HG03139 (cell line): ENCODE data around the gene ERAS.
"Not testable (repeated sequence)": the region's sequence is repeated elsewhere in the genome, so short reads cannot be mapped to it uniquely, and the experiment has no call there.

Source experiments
- ATAC-seq: cut with Tn5 transposase; IDR thresholded peaks from one replicate; pipeline ENCODE4 v1.9.1; 2021; ENCODE audit not compliant: unreplicated experiment

The ERAS gene

GRCh38 chrX:48794911-48795515 is 31.3 kb upstream of the ERAS start:
- ATAC-seq: no peak

- no peak for ATAC-seq
These were observed 28.0 kb upstream of the ERAS start for GRCh38 chrX:48798318-48798717.

- ATAC-seq: no peak
These were observed 25.6 kb upstream of the ERAS start for GRCh38 chrX:48800574-48801279.

DNA sequence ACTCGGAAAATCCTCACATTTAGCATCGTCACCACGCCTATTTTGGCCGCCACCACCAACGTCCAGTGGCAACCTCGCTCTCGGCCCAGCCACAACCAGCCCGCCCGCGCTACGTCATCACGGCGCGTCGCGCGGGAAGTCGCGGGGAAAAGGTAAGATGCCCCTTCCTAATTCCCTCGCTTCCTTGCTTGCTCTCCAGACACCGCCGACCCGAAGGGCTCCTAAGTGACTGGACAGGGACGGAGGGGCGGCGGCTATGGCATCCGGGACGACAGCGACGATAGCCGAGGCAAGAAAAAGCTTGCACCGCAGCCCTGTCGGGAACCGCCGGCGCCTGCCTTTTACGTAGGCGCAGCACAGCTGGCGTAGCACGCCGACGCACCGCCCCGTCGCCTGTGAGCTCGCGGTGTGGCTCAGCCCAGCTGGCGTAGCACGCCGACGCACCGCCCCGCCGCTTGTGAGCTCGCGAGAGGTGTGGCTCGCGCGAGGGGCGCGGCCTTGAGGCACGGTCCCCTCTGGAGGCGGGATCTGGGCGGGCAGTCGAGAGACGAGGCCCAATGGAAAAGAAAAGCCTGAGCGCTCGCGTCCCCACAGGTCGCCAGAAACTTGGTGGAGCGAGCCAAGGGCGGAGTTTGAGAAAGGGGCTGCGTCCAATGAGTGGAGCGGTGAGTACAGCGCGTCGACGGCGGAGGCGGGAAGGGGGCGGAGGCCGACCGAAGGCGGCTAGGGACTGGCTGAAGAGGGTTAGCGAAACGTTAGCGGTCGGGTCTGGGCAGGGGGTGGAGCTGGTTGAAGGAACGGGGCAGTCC is 24.8 kb upstream of the ERAS start, which contains the start of gene HDAC6:
HDAC6 (plus strand) TSS at position 788 of the 809 bp plus-strand sequence. CDS start 626 bp downstream, outside the sequence.
- ATAC-seq: peak; percentile 82

GRCh38 chrX:48802089-48802904 is 24.0 kb upstream of the ERAS start:
- ATAC-seq: peak; percentile 36

- no peak for ATAC-seq
These were observed 23.5 kb upstream of the ERAS start for GRCh38 chrX:48802905-48803200.

GRCh38 chrX:48806081-48806480 is 20.2 kb upstream of the ERAS start:
- no peak for ATAC-seq

GRCh38 chrX:48813644-48814043 is 12.7 kb upstream of the ERAS start:
- no peak for ATAC-seq

DNA sequence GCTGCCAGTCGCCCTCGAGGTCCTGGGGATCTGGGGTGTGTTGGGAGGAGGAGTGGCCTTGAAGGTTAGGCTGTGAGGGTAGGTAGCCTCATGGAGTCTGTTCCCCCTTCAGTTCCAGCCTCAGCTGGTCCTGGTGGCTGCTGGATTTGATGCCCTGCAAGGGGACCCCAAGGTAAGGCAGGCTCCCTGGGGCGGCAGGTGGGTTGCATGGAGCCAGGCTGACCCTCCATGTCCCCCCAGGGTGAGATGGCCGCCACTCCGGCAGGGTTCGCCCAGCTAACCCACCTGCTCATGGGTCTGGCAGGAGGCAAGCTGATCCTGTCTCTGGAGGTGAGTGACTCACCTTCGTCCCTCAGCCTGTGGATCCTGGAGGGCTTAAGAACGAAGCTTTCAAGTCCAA is 11.6 kb upstream of the ERAS start:
- no peak for ATAC-seq

GRCh38 chrX:48815266-48815665 is 11.0 kb upstream of the ERAS start:
- ATAC-seq: no peak

DNA sequence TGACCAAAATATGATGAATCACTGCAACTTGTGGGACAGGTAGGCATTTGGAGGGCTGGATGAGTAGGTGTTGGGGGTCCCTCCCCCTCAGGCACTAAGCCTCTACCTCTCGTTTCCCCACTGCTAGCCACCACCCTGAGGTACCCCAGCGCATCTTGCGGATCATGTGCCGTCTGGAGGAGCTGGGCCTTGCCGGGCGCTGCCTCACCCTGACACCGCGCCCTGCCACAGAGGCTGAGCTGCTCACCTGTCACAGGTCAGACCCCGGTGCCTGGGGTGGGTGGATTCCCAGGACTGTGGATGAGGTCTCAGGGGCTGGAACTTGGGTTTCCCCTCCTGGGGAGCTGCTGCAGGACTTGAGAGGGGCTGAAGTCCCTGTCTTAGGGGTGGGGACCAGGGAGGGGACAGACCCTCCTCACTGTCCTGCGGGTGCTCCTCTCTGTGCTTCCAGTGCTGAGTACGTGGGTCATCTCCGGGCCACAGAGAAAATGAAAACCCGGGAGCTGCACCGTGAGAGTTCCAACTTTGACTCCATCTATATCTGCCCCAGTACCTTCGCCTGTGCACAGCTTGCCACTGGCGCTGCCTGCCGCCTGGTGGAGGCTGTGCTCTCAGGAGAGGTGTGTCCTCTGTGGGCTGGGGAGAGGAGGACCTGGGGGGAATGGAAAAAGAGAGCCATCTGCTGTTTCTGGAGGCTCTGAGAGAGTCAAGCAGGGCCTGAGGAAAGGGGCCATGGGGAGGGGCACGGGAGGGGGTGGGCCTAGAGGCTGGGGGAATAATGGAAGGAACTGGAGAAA is 10.1 kb upstream of the ERAS start:
- ATAC-seq: no peak

DNA sequence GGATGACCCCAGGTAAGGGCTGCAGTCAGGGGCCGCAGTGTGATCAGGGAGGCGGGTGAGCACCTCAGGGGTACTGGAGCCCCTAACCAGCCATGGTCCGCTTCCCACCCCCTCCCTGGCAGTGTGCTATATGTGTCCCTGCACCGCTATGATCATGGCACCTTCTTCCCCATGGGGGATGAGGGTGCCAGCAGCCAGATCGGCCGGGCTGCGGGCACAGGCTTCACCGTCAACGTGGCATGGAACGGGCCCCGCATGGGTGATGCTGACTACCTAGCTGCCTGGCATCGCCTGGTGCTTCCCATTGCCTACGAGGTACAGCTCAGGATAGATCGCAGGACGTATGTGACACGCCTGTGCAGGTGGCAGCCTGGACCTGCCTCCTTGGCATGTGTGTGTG is 8.2 kb upstream of the ERAS start:
- ATAC-seq: no peak

- no peak for ATAC-seq
These were observed 7.4 kb upstream of the ERAS start for GRCh38 chrX:48818866-48819265.

DNA sequence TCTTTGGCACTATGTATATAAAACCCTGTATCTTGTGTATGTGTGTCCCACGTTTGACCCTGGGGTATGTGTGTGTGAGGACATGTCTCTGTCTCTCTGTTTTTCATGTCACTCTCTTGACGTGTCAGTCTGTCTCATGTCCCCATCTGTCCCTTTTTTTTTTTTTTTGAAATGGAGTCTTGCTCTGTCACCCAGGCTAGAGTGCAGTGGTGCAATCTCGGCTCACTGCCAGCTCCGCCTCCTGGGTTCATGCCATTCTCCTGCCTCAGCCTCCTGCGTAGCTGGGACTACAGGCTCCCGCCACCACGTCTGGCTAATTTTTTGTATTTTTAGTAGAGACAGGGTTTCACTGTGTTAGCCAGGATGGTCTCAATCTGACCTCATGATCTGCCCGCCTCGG is 6.9 kb upstream of the ERAS start:
- ATAC-seq: not testable (repeated sequence)

- ATAC-seq: no peak
These were observed 3.3 kb upstream of the ERAS start for GRCh38 chrX:48823053-48823452.

DNA sequence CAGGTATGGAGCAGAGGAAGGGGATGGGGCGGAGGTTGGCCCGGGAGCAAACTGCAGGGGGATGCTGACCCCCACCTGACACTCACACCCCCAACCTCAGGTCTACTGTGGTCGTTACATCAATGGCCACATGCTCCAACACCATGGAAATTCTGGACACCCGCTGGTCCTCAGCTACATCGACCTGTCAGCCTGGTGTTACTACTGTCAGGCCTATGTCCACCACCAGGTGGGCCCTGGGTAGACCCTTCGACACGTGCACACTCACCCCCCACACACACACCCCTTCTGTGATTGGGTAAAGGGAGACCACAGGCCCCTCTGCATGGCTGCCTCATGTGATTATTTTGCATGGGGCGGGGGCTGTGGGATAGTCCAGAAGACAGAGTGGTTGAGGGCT is 2.2 kb upstream of the ERAS start:
- ATAC-seq: no peak

- ATAC-seq: no peak
These were observed 752 bp downstream of the ERAS start for GRCh38 chrX:48826876-48827653.

DNA sequence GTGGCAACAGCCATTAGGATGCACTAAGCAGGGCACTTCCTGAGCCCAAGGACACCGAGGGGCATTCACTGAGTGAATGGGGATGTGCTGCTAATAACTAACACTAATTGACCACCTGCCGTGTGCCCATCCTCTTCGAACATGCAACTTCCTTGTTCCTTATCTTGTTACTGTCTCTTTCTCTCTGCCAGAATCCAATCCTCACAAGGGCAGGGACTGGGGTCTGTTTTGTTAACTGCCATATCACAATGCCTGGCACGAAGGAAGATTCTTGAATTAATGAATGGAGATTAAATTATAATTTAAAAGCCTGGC is 1.3 kb downstream of the ERAS start:
- ATAC-seq: no peak

DNA sequence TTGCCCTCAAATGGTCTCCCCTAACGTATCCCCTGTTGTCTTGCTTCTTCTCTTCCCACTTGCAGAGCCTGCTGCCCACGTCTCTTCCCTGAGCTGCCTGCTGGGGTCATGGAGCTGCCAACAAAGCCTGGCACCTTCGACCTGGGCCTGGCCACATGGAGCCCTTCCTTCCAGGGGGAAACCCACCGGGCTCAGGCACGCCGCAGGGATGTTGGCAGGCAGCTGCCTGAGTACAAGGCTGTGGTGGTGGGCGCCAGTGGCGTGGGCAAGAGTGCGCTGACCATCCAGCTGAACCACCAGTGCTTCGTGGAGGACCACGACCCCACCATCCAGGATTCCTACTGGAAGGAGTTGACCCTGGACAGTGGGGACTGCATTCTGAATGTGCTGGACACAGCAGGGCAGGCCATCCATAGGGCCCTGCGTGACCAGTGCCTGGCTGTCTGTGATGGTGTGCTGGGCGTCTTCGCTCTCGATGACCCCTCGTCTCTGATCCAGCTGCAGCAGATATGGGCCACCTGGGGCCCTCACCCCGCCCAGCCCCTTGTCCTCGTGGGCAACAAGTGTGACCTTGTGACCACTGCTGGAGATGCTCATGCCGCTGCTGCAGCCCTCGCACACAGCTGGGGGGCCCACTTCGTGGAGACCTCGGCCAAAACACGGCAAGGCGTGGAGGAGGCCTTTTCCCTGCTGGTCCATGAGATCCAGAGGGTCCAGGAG is 2.9 kb downstream of the ERAS start:
- ATAC-seq: no peak
